Gastrocnemius medialis (tissue), 4 donors: ENCODE data around the gene TPRA1.

ENCODE experiments used
- POLR2A ChIP-seq, 2 donors: fragments of 450-650 bp; IDR thresholded peaks; one replicate each; pipeline ENCODE4 v1.6.1; 2017; ENCODE audit warnings: antibody characterized with exemption in 2 of 2, mild to moderate bottlenecking in 2 of 2, moderate library complexity in 2 of 2
- TF ChIP-seq, protein P1 (sequence below), 5 experiments: fragments of 450-650 bp in 3 of 5; fragments of 200-600 bp in 2 of 5; sonication (generic) in 2 of 5; IDR thresholded peaks in 4 of 5; conservative IDR thresholded peaks in 1 of 5; 1 replicate in 4 of 5; 2 replicates in 1 of 5; pipeline ENCODE4 v1.5.1; 2016 to 2019; ENCODE audit warnings: antibody characterized with exemption in 5 of 5, mild to moderate bottlenecking in 3 of 5, moderate library complexity in 3 of 5

DNA sequence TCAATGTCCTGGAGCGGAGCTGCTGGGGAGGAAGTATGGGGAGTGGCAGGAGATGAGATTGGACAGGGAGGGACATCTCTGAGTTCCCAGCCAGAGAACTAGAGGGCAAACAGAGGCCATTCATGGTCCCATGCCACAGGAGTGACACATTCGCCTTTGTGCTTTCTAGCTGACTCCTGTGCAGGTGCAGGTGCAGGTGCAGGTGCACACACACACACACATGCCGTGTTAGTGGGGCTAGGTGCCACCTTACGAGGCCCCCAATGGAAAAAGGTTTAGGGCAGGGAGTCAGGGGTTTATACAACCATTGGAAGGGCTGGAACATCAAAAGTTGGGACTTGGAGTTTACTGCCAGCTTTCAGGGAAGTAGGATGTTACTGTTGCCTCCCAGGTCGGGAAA lies 52.0 kb downstream of the TPRA1 start:
- TF ChIP-seq, protein P1, sequence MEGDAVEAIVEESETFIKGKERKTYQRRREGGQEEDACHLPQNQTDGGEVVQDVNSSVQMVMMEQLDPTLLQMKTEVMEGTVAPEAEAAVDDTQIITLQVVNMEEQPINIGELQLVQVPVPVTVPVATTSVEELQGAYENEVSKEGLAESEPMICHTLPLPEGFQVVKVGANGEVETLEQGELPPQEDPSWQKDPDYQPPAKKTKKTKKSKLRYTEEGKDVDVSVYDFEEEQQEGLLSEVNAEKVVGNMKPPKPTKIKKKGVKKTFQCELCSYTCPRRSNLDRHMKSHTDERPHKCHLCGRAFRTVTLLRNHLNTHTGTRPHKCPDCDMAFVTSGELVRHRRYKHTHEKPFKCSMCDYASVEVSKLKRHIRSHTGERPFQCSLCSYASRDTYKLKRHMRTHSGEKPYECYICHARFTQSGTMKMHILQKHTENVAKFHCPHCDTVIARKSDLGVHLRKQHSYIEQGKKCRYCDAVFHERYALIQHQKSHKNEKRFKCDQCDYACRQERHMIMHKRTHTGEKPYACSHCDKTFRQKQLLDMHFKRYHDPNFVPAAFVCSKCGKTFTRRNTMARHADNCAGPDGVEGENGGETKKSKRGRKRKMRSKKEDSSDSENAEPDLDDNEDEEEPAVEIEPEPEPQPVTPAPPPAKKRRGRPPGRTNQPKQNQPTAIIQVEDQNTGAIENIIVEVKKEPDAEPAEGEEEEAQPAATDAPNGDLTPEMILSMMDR (IDR thresholded peaks at IDR 0.05 in 4 of 5, conservative IDR thresholded peaks at IDR 0.05 in 1 of 5) = no peak
- no peak for TF ChIP-seq POLR2A (IDR thresholded peaks at IDR 0.05)
